HG03342 (cell line): ENCODE measurements around the gene NUDT16L1.

Experiments
- ATAC-seq: cut with Tn5 transposase; IDR thresholded peaks from one replicate; pipeline ENCODE4 v1.9.1; 2021; ENCODE audit warnings: mild to moderate bottlenecking, moderate library complexity; ENCODE audit not compliant: unreplicated experiment

Gene NUDT16L1

DNA sequence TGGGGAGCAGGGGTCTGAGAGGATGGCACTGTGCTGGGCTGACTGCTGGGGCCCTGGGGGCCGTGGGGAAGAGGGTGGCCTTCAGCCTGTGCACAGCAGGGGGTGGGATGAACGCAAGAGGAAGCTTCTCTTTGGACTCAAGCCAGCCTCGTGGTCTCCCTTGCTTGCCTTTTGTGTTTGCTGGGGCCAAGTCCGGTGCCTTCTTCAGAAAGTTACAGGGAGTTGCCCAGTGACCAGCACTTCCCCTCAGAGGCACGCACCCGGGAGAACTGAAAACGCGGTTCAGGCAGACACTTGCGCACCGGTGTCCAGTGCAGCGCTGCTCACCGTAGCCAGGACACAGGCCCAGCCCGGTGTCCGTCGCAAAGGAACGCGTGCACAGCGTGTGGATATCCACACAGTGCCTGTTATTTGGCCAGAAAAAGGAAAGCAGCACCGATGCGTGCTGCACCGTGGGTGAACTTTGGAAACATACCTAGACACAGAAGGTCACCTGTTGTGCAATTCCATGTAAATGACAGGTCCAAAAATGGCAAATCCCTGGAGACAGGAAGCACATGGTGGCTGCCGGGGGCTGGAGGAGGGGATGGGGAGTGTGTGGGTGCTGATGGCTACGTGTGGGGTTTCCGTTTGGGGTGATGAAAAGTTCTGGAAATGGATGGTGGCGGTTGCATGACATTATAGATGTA lies 29.4 kb upstream of the NUDT16L1 start:
- ATAC-seq = no peak

DNA sequence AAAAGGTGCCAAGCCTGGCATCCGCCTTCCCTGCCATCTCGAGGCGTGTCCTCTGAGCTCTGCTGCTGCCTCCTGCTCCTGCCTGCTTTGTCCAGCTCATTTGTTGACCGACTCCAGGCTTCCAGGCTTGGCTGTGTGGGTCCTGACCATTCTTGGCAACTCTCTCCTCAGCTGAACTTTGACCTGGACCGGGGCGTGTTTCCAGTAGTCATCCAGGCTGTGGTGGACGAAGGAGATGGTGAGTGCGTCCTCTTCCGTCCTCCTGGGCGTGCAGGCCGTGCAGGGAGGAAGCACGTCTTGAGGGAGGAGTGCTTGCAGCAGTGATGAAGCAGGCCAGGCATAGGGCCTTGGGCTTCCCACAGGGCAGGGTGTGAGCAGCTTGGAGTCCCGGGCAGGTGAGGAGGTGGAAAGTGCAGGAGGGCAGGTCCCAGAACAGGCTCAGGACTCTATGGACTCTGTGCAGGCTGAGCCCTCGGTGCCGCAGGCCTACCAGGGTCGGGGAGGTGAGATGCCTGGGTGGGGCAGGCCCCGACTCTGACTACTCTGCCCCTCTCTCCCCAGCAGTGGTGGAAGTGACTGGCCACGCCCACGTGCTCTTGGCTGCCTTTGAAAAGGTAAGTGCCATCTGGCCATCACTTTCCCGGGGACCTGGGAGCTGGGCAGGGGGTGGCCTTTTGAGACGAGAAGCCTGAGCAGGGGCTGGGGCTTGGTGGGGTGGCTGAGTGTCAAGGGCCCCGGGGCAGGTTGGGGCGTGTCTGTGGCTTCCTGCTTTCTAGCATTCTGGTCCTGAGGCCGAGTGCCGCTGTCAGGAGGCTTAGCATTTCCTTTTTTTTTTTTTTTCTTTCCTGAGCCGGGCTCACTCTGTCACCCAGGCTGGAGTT lies 28.6 kb upstream of the NUDT16L1 start:
- no peak for ATAC-seq

DNA sequence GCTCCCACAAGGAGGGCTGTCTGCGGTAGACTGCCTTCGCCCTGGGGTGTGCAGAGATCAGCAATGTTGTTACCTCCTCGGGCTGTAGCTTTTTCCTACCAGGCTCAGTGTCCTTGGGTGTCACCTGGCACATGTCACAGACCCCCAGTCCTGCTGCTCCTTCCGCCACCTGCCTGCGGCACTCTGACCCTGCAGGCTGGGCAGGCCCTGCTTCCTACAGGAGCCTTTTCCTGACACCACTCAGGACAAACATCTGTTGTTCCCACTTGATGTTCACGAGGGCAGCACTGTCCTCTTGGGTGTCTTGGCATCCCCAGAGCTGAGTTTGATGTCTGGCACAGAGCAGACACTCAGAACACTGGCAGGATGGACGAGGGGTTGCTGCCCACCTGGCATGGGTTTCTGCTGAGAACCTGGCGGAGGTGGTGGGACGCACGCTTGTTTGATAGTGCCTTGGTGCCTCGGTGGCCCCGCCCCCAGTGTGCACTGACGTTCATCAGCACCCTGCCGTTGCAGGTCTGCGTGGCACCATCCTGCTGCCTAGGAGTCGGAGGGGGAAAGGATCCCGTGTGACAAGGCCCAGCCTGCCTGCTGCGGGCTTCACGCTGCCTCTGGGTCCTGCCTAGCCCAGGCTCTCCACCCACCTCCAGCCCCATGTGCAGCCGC lies 26.7 kb upstream of the NUDT16L1 start:
- ATAC-seq = no peak

DNA sequence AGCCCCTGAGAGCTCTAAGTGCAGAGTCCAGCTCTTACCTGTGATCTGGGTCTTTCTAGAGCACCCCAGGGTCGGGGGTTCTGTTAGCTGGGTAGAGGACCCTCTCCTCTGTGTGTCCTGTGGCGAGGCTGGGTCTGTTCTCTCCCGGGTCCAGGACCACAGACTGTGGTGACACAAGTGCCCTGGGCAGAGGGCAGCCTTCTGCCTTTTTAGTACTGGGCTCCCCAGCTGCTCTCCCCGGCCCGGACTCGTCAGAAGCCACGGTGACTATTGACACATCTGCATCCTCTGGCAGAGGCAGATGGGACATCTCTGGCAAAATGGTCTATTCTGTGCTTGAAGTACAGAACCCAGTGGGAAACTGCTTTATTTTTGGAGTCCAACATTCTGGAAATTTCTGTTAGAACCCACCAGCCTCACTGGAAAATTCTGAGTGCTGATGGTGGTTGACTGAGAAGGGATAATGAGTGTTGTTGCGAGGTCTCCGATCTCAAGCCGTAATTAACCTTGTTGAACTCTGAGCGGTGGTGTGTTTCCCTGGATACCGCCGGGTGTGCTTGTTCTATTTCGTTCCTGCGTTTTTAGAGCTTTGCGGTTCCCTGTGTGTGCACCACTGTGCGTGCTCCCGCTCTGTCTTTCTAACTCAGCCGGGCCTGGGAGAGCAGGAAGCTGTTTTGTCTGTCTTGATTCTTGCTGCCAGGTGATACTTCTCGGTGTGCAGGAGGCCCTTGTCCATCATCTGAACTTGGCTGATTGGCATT lies 26.0 kb upstream of the NUDT16L1 start:
- ATAC-seq = no peak

- ATAC-seq = no peak
Measured at GRCh38 chr16:4668313-4668960, 24.9 kb upstream of the NUDT16L1 start.

GRCh38 chr16:4673387-4674046 lies 19.8 kb upstream of the NUDT16L1 start:
- no peak for ATAC-seq

GRCh38 chr16:4674926-4675530 lies 18.3 kb upstream of the NUDT16L1 start:
- no peak for ATAC-seq

DNA sequence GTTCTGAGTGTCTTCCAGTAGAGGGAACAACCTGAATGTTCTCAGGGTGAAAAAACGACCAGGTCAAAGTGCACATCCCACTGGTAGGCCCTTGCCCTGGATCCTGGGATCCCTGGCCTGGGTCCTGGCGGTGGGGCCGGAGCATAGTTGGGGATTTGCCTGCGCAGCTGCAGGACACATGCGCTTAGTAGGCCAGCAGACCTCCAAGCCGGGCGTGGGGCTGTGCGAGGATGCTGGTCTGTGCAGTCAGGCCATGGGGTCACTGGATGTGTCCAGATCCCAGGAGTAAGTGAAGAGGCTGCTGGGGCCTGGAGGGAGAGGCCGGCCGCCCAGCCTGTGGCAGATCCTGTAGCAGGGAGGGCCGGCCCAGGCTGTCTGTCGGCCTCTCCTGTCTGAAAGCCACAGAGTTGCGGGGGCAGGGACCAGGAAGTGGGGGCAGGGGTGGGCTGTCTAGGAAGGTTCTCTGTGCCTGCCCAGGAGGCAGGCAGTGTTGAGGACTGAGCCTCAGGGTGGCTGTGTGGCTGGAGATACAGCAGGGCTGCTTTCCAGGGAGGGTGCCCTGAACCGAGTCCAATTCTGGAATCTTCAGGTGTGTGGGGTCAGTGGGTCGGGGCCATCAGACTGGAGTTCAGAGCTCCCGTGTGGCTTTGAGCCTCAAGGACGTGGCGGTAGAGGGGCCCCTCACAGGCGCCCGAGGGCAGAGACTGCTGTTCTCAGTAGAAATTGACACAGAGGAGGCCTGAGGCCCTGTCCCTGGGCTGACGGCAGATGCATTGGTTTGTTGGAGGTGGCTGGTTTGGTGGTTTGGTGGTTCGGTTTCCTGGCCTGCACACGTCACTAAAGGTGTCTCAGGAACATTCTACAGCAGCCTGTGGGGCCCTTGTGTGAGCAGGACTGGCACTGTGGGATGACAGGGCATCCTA lies 17.2 kb upstream of the NUDT16L1 start:
- ATAC-seq = no peak

DNA sequence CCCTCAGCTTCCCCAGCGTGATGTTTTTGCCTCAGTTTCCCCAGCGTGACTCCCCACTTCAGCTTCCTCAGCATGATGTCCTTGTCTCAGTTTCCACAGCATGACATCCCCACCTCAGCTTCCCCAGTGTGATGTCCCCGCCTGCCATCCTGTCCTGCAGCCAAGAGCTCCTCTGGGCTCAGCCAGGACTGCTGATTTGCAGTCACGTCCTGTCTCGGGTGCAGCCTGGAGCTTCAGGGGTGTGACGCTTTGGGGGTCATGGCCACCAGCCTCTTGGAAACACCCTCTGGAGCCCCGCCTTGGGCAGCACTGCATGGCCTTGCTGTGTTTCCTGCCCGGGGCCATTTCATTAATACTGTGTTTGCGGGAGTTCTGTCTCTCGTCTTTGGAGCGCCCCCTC lies 16.5 kb upstream of the NUDT16L1 start:
- no peak for ATAC-seq

DNA sequence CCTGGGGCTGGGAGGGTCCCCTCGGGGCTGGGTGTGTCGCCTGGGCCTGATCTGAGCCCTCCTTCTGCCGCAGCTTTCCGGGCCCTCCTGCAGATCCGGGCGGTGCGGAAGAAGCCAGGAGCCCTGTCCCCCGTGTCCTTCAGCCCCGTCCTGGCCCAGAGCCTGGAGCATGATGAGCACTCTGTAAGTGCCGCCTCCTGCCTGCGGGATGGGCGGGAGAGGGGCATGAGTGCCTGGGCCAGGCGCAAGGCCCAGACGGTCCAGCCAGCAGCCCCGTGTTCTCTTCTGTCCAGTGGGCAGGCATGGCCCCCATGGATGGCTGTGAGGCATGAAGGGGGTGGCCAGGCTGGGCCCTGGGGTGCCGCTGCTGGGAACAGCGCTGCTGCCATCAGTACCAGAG lies 16.0 kb upstream of the NUDT16L1 start:
- no peak for ATAC-seq

- no peak for ATAC-seq
Measured at GRCh38 chr16:4677994-4678393, 15.4 kb upstream of the NUDT16L1 start.

- ATAC-seq = no peak
Measured at GRCh38 chr16:4678596-4678995, 14.8 kb upstream of the NUDT16L1 start.

DNA sequence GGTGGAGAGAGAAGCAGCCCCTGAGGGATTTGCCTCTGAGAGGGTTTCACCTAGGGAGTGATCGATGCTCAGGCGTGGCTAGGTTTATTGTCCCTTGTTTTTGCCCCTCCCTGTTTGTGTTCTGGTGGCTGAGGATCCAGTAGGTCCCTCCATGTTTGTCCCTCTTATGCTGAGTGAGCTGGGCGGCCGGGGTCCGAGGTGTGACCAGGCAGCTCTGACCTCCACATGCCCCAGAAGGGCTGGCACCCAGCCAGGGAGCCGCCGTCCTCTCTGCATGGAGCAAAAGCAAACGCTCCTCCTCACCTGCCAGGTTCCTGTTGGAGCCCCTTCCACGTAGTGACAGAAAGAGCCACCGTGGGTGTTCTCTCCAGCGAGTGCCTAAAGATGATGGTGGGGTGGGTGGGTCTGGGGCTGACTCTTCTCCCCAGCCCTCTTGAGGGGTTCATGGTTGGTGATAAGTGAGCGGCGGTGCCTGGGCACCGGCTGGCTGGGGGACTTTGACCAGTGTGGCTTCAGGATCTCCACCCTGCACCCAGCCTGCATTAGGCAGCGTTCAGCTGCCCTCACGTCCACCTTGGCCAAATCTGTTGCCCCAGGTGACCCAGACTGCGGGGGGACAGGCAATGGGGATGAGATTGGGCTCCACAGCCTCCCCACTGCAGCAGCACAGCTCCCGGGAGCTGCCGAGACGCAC lies 14.1 kb upstream of the NUDT16L1 start:
- no peak for ATAC-seq

GRCh38 chr16:4679850-4680636 lies 13.3 kb upstream of the NUDT16L1 start:
- no peak for ATAC-seq

DNA sequence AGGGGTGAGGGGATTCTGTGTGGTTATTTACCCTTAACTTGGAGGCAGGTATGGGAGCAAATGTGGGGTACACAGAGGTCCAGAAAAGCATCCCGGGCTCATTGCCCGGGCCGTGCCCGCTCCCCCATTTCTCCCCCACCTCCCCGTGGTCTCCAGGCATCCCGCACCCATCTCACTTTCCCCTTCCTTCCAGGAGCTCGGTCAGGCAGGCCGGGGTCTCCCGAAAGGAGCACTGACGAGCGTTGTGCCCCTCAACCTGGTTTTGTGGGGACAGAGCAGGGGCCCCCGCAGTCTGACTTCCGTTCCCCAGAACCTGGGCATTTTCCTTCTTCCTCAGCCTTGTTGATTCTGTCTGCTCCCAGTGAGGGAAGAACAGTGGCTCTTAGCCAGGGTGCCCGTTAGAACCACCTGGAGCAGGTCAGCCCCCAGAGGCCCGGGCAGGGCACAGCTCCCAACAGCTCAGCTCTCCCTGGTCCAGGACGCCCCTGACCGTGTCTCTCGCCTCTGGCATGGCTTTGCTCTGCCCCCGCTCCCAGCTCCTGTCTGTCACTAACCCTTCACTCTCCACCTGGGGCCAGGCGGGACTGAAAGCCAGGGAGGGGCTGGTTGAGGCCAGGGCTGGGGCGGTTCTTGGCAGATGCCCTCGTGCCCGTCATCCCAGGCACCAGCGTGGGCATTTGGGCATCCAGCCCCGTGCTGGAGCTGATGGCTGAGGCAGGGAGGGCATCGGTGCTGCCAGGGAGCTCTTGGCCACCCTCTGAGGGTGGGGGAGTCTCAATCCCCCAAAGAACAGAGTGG lies 12.5 kb upstream of the NUDT16L1 start:
- no peak for ATAC-seq

- ATAC-seq = no peak
Measured at GRCh38 chr16:4681471-4682083, 11.8 kb upstream of the NUDT16L1 start.
